Subcutaneous adipose tissue (tissue), 4 donors: ENCODE data around the gene GLB1L2. TPM values are rescaled to one million over a fixed set of nuclear protein-coding genes. Genes with fewer than 3 reads are reported as not detected.

ENCODE experiments used
- total RNA-seq, 4 donors: library from RNA; depleted of rRNA; stranded (reverse); fragments of >200 nt; gene quantifications; one replicate each; pipeline ENCODE4 v1.1.0, GENCODE V29; 2016
- TF ChIP-seq, protein P1 (sequence below): fragments of 450-650 bp; IDR thresholded peaks from one replicate; pipeline ENCODE4 v1.5.1; 2016; ENCODE audit warnings: low read depth, mild to moderate bottlenecking, control low read depth, antibody characterized with exemption, moderate library complexity

Gene GLB1L2, protein sequence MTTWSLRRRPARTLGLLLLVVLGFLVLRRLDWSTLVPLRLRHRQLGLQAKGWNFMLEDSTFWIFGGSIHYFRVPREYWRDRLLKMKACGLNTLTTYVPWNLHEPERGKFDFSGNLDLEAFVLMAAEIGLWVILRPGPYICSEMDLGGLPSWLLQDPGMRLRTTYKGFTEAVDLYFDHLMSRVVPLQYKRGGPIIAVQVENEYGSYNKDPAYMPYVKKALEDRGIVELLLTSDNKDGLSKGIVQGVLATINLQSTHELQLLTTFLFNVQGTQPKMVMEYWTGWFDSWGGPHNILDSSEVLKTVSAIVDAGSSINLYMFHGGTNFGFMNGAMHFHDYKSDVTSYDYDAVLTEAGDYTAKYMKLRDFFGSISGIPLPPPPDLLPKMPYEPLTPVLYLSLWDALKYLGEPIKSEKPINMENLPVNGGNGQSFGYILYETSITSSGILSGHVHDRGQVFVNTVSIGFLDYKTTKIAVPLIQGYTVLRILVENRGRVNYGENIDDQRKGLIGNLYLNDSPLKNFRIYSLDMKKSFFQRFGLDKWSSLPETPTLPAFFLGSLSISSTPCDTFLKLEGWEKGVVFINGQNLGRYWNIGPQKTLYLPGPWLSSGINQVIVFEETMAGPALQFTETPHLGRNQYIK
- 1 to 10 TPM in 1 of 4 donors, under 1 TPM in 3; 0.49 to 2.4 (median 0.80) TPM for total RNA-seq

- TF ChIP-seq, protein P1, sequence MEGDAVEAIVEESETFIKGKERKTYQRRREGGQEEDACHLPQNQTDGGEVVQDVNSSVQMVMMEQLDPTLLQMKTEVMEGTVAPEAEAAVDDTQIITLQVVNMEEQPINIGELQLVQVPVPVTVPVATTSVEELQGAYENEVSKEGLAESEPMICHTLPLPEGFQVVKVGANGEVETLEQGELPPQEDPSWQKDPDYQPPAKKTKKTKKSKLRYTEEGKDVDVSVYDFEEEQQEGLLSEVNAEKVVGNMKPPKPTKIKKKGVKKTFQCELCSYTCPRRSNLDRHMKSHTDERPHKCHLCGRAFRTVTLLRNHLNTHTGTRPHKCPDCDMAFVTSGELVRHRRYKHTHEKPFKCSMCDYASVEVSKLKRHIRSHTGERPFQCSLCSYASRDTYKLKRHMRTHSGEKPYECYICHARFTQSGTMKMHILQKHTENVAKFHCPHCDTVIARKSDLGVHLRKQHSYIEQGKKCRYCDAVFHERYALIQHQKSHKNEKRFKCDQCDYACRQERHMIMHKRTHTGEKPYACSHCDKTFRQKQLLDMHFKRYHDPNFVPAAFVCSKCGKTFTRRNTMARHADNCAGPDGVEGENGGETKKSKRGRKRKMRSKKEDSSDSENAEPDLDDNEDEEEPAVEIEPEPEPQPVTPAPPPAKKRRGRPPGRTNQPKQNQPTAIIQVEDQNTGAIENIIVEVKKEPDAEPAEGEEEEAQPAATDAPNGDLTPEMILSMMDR: no peak
Observed at GRCh38 chr11:134331354-134332188, at the start of gene GLB1L2. TSS of gene GLB1L2 (plus strand) at chr11:134331988. CDS start at chr11:134332062, 74 bp downstream.

GRCh38 chr11:134282121-134283045 lies 49.4 kb upstream of the GLB1L2 start:
- TF ChIP-seq, protein P1: no peak

DNA sequence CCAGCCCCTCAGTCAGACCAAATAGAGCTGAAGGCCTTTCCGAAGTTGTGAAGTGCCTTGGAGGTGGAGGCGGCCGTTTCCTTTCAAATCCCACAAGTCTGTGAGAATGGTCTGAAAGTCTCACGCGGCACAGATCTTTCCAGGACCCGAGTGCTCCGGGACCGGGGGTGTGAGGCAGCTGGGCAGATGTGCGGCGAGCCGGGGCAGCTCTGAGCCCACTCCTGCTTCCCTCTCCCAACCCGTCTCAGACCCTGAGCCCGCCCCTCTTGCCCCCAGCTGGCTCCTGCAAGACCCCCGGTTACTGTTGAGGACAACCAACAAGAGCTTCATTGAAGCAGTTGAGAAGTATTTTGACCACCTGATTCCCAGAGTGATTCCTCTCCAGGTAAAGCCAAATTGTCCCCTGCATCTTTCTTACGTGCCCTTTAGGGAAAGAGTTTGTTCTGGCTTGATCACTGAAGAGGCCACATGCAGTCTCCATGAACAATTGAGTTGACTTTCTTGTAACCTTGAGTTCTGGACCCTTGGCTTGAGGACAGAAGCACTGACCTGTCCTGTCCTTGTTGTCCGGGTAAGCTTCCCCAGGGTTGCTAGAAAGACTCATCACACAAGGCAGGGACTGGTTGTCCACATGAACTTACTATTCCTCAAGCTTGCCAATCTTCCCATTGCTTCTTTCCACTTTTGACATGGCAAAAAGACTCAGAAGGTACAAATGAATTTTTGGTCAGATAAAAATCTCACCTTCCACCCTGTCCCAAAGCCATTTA lies 48.1 kb upstream of the GLB1L2 start:
- TF ChIP-seq, protein P1: no peak

- TF ChIP-seq, protein P1: no peak
Observed at GRCh38 chr11:134287561-134287960, 44.2 kb upstream of the GLB1L2 start.

- TF ChIP-seq, protein P1: no peak
Observed at GRCh38 chr11:134288486-134288885, 43.3 kb upstream of the GLB1L2 start.

- TF ChIP-seq, protein P1: no peak
Observed at GRCh38 chr11:134289167-134289566, 42.6 kb upstream of the GLB1L2 start.
